Measurements from ENCODE around the gene SBK1. TPM values are rescaled to one million over a fixed set of nuclear protein-coding genes. Genes with fewer than 3 reads are reported as not detected.

Gene SBK1
- polyA plus RNA-seq, 1 donor from 2014 or later, result 0.68 TPM

DNA sequence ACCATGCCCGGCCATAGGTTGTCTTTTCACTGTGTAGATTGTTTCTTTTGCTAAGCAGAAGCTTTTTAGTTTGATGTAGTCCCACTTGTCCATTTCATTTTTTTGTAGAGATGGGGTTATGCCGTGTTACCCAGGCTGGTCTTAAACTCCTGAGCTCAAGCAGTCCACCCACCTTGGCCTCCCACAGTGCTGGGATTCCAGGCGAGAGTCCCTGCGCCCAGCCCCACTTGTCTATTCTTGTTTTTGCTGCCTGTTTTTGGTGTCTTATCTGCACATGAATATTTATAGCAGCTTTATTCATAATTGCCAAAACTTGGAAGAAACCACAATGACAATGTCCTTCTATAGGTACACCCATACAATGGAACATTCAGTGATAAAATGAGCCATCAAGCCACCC, 18.8 kb upstream of the SBK1 start:
- Mint-ChIP-seq H3K9me3 (peaks cover 0 to 3% (median 0%) of the 10 kb centered on the region in 3 donors), H3K27me3 (peaks cover 27% of the 10 kb centered on the region), H3K36me3 (peaks cover 2% of the 10 kb centered on the region), H3K27ac (no peak overlapping the region), H3K4me3 (no peak overlapping the region), H3K4me1 (peaks cover 5 to 11% (median 9%) of the 10 kb centered on the region in 3 donors)

DNA sequence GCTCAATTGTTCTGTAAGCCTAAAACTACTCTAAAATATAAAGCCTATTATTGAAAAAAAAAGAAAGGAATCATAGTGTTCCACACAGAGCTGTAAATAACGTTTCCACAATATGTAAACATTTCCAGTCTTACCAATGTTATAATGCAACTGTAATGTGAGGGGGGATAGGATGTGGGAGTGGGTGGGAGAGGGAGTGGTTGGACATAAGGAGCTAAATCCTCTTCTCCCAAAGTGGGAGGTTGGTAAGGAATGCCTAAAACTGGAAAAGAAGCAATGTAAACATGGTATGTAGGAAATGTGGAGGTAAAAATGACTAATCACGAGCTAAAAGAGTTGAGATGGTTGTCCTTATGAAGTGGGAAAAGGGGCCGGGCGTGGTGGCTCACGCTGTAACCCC, 17.6 kb upstream of the SBK1 start:
- Mint-ChIP-seq H3K27me3 (peaks cover 27% of the 10 kb centered on the region), H3K27ac (no peak overlapping the region), H3K4me1 (peaks cover 5 to 11% (median 9%) of the 10 kb centered on the region in 3 donors), H3K9me3 (peaks cover 0 to 3% (median 0%) of the 10 kb centered on the region in 3 donors), H3K4me3 (no peak overlapping the region), H3K36me3 (peaks cover 2% of the 10 kb centered on the region)

DNA sequence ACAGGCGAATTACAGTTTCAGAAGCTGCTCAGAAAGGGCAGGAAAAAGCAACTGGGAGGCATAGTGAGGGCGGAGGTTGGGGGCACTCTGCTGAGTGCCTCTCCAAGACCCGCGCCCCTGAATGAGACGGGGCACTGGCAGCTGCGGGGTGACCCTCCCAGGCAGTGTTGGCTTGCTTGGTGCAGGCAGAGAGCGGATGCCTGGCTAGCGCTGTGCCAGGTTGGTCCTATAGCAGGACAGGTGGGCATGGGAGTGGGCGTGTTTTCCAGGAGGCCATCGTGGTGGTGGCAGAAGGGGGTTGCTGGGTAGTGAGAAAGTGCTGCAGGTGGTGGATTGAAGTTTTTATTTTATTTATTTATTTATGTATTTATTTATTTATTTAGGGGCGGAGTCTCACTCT, 16.0 kb upstream of the SBK1 start:
- Mint-ChIP-seq H3K4me1 (peaks cover 5 to 11% (median 9%) of the 10 kb centered on the region in 3 donors), H3K9me3 (no peaks in the 10 kb centered on the region), H3K27me3 (peaks cover 25% of the 10 kb centered on the region), H3K4me3 (no peak overlapping the region), H3K36me3 (peaks cover 2% of the 10 kb centered on the region), H3K27ac (peak overlapping the region in 1 of 3 donors; percentile 78)

DNA sequence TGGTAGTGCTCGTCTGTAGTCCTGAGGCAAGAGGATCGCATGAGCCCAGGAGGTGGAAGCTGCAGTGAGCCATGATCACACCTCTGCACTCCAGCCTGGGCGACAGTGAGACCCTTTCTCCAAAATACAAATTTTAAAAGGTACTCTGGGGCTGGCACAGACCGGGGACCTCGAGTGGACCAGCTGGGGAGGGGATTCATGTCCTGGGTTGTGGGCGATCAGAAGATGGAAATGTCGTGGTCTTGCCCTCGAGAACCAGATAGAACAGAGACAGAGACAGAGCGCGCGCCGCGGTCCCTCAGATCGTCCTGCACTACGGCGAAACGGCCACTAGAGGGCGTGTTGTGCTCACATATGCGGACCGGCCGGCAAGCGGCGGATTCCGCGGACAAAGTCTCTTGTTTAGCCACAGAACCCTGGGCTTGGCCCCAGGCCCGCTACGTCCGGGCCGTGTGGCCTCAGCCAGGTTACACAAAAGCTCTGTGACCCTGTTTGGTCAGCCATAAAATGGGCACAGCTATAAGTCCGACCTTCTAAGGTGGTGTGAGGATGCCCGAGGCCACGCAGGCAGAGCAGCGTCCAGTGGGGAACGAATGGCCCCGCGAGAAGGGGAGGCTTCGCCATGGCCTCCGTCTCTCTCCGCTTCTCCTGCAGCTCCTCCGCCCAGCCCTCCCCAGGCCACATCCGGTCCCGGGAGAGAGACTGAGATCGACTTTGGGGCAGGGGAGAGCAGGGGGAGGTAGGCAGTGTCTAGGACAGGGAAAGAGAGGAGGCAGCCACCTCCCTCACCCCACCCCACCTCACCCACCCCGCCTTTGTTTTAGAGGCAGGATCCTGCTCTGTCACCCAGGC, 14.6 kb upstream of the SBK1 start:
- Mint-ChIP-seq H3K36me3 (peaks cover 2% of the 10 kb centered on the region), H3K4me1 (peaks cover 5 to 11% (median 9%) of the 10 kb centered on the region in 3 donors), H3K9me3 (no peaks in the 10 kb centered on the region), H3K27ac (peak overlapping the region; percentile 4 to 88 (median 12)), H3K27me3 (peaks cover 24% of the 10 kb centered on the region), H3K4me3 (peak overlapping the region in 3 of 4 donors; percentile 57 to 86 (median 75))

DNA sequence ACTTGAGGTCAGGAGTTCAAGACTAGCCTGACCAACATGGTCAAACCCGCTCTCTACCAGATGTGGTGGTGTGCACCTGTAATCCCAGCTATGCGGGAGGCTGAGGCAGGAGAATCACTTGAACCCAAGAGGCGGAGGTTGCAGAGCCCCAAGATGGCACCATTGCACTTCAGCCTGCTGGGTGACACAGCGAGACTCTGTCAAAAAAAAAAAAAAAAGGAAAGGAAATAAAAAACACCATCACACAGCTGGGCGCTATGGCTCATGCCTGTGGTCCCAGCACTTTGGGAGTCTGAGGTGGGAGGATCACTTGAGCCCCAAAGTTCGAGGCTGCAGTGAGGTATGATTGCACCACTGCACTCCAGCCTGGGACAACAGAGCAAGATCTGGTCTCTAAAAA, 13.3 kb upstream of the SBK1 start:
- H3K27me3 Mint-ChIP-seq, result peaks cover 18% of the 10 kb centered on the region
- peaks cover 5 to 11% (median 9%) of the 10 kb centered on the region in 3 donors for H3K4me1 Mint-ChIP-seq
- H3K9me3 Mint-ChIP-seq, result no peaks in the 10 kb centered on the region
- H3K4me3 Mint-ChIP-seq, result no peak overlapping the region
- peaks cover 2% of the 10 kb centered on the region for H3K36me3 Mint-ChIP-seq
- no peak overlapping the region for H3K27ac Mint-ChIP-seq

DNA sequence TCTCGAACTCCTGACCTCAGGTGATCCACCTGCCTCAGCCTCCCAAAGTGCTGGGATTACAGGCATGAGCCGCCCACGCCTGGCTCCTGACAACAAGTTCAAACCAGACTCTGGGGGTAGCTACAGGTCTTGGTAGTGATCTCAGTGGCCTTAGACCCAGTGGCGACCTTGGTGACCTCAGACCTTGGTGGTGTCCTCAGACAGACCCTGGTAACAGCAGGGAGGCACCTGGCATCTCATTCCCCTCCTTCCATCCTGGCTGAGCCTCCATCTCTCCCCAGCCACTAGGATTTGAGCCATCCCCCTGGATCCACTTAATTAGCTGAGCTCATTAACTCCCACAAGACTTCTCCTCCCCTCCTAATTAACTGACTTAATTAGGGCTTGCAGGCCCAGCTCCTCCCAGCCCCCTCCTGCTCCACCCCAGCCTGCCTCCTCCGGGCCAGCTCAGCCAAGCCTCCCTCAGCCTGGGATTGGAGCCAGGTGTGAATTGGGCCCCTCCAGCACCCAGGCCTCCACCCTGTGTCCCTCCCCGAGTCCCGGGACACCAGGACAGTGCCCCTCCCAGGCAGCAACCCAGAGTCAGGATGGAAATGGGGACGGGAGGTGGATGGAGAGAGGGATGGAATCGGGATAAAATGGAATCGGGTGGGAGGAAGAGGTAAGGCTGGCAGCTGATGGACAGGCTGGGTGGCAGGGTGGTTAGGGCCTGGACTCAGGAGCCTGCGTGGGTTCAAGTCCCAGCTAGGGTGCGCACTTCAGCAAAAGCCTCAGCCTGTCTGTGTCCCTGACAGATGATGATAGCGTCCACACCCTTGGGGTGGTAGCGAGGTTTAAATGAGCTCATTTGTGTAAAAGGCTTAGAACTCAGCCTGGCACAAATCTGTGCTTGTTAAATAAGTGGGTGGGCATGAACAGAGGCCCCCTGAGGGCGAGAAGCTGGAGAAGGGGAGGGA, 11.2 kb upstream of the SBK1 start:
- peak overlapping the region in 1 of 3 donors; percentile 53 for H3K27ac Mint-ChIP-seq
- no peak overlapping the region for H3K4me3 Mint-ChIP-seq
- no peaks in the 10 kb centered on the region for H3K9me3 Mint-ChIP-seq
- peaks cover 5% of the 10 kb centered on the region for H3K27me3 Mint-ChIP-seq
- H3K4me1 Mint-ChIP-seq, result peaks cover 5 to 11% (median 9%) of the 10 kb centered on the region in 3 donors
- H3K36me3 Mint-ChIP-seq, result peaks cover 1% of the 10 kb centered on the region

DNA sequence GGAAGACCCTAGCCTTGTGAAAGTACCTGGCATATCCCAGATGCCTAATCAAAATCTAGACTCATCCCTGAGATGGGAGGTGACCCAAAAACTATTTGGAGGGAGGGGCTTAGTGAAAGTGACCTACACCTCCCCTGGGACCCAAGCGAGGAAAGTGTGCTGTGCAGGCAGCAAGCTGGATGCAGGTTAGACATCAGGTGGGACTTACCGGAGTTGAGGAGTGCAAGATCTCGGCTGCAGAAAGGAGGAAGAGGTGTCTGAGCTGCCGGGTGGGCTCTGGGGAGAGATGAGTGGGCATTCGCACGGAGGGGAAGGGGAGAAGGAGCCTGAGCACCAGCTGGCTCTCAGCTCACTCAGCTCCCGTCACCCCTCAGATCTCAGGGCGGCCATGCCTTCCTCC, 10.3 kb upstream of the SBK1 start:
- H3K9me3 Mint-ChIP-seq, result no peaks in the 10 kb centered on the region
- H3K36me3 Mint-ChIP-seq, result peaks cover 1% of the 10 kb centered on the region
- H3K4me3 Mint-ChIP-seq, result no peak overlapping the region
- H3K27ac Mint-ChIP-seq, result no peak overlapping the region
- H3K27me3 Mint-ChIP-seq, result peaks cover 3% of the 10 kb centered on the region
- peaks cover 5 to 9% (median 8%) of the 10 kb centered on the region in 3 donors for H3K4me1 Mint-ChIP-seq

DNA sequence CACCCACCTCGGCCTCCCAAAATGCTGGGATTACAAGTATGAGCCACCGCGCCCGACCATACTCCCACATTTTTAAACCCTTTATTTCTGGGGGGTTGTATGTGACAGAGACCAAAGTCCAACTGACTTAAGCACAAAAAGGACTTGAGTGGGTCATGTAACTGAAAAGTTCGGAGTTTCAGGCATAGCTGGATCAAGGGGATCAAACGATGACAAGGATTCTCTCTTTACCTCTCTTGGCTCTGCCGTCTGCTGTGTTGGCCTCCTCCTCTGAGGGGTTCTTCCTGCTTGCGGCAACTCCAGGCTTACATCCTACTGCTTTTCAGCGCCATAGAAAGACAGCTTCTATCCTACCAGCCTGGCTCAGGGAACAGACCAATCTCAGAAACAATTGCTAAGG, 9.2 kb upstream of the SBK1 start:
- Mint-ChIP-seq H3K9me3 (no peaks in the 10 kb centered on the region), H3K27ac (no peak overlapping the region), H3K4me3 (no peak overlapping the region), H3K27me3 (no peaks in the 10 kb centered on the region), H3K4me1 (no peaks in the 10 kb centered on the region), H3K36me3 (no peaks in the 10 kb centered on the region)

DNA sequence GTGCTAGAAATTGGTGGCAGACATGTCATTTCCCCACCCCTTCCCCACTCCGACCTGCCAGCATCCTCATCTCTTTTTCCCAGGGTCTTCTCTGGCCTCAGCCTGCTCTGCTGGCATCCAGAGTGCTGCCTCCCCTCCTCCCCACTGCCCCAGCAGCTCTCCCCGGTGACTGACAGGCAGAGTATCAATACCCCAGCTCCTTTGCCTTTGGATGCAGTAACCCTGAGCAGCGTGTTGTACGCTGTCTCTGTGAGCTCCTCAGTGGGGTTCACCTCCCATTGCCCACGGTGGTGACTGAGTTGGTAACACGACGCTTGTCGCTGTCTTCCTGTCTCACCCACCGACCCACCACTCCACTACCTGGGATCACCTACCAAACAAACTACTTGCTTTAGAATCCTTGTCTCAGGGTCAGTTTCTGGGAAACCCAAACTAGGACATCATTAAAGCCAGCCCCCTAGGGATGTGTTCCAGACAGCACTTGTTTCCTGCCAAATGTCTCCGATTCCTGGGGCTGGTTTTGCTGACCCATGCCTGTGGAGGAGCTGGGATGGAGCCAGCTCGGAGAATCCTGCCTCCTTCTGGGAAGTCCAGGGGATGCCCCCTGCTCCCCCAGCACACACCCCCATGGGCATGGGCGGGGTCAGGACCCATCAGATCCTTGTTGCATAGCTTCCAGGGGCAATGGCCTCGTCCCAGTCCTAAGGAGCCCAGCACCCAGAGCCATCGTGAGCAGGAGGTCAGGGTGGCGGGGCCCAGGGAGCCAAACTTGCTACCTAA, 8.3 kb upstream of the SBK1 start:
- H3K4me1 Mint-ChIP-seq, result peaks cover 0 to under 1% (median under 1%) of the 10 kb centered on the region in 3 donors
- no peak overlapping the region for H3K4me3 Mint-ChIP-seq
- H3K27ac Mint-ChIP-seq, result no peak overlapping the region
- H3K9me3 Mint-ChIP-seq, result no peaks in the 10 kb centered on the region
- no peaks in the 10 kb centered on the region for H3K27me3 Mint-ChIP-seq
- no peaks in the 10 kb centered on the region for H3K36me3 Mint-ChIP-seq

DNA sequence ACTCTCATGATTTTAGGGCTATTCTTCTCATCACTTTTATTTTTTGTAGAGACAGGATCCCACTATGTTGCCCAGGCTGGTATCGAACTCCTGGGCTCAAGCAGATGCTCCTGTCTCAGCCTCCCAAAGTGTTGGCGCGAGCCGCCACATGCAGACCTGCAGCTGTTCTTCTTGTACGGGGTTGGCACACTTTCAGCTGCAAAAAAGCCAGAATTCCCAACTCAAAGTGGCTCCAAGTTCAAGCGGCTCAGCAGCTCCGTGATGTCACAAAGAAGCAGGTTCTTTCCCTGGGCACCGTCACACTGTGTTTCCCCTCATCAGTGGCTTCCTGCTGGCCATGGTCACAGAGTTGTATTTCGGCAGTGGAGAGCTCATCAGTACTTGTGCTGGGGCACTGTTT, 6.7 kb upstream of the SBK1 start:
- no peak overlapping the region for H3K4me3 Mint-ChIP-seq
- H3K27ac Mint-ChIP-seq, result peak overlapping the region in 1 of 3 donors; percentile 39
- H3K27me3 Mint-ChIP-seq, result no peaks in the 10 kb centered on the region
- H3K36me3 Mint-ChIP-seq, result no peaks in the 10 kb centered on the region
- H3K4me1 Mint-ChIP-seq, result peaks cover 0 to 4% (median 3%) of the 10 kb centered on the region in 3 donors
- no peaks in the 10 kb centered on the region for H3K9me3 Mint-ChIP-seq

DNA sequence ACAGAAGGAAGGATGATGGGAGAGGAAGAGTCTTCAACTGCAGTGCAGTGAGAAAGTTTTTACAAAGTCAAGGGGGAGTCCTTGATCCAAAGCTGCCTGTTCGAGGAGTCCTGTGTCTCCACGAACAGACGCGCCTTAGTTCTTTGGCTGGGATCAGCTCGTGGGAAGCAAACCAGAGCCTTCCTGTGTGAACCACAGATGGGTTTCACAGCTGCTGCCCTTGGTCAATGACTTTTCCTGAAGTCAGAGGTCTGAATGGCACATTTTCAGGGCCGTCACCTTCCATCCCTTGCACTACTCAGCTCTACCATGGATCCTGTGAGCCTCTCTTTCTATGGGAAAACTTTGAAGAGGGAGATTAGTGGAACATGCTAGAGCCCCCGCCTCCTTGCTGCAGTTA, 4.2 kb upstream of the SBK1 start:
- Mint-ChIP-seq H3K27ac (no peak overlapping the region), H3K27me3 (no peaks in the 10 kb centered on the region), H3K4me1 (peaks cover 0 to 10% (median 7%) of the 10 kb centered on the region in 3 donors), H3K36me3 (no peaks in the 10 kb centered on the region), H3K9me3 (no peaks in the 10 kb centered on the region), H3K4me3 (peak overlapping the region in 1 of 4 donors; percentile 20)

DNA sequence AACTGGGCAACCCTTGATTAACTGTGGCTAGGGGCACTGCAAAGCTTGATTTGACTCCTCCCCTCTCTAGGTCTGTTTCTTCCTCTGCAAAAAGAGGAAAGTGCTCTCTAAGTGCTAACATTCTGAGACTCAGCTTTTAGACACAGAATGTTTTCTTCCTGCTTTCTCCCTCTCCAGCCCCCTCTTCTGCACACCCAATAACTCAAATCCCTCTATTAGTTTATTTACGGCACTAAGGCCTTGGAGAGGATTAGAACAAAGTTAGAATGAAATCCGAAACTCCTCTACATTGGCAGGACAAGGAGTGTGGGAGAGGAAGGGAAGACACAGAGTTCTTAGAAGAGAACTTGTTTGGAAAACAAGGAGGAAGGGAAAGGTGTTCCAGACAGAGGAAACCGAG, 3.3 kb upstream of the SBK1 start:
- Mint-ChIP-seq H3K27me3 (no peaks in the 10 kb centered on the region), H3K4me3 (peak overlapping the region in 2 of 4 donors; percentile 10 to 13), H3K36me3 (no peaks in the 10 kb centered on the region), H3K4me1 (peaks cover 0 to 10% (median 8%) of the 10 kb centered on the region in 3 donors), H3K9me3 (no peaks in the 10 kb centered on the region), H3K27ac (peak overlapping the region in 1 of 3 donors; percentile 23)

DNA sequence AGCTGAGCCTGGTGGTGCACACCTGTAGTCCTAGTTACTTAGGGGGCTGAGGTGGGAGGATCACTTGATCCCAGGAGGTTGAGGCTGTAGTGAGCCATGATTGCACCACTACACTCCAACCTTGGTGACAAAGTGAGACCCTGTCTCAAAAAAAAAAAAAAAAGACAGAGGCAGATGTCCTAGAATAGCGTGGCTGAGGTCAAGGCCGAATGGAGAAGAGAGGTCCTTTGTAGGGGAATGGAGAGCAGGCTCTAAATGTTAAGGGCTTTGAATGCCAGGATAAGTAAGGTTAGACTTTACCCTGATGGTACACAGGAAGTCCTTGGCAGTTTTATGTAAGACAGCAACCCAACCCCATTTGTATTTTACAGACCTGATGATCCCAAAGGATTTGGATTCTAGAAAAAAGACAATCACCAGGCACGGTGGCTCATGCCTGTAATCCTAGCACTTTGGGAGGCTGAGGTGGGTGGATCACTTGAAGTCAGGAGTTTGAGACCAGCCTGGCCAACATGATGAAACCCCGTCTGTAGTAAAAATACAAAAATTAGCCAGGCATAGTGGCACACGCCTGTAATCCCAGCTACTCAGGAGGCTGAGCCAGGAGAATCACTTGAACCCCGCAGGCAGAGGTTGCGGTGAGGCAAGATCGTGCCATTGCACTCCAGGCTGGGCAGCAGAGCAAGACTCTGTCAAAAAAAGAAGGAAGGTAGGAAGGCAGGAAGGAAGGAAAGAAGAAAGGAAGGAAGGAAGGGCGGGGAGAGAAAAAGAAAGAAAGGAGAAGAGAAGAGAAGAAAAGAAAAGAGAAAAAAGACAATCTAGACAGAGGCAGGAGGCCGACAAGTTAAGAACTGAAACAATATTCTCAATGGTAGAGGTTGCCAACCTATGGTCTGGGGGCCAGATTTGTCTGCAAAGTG, 2.1 kb upstream of the SBK1 start:
- H3K27ac Mint-ChIP-seq, result peak overlapping the region in 1 of 3 donors; percentile 74

More for the DNA sequence above, 2.1 kb upstream of the SBK1 start:
- Mint-ChIP-seq H3K9me3 (no peaks in the 10 kb centered on the region), H3K27me3 (peaks cover 6% of the 10 kb centered on the region), H3K4me1 (peaks cover 0 to 10% (median 8%) of the 10 kb centered on the region in 3 donors), H3K36me3 (peaks cover 2% of the 10 kb centered on the region), H3K4me3 (peak overlapping the region in 2 of 4 donors; percentile 18 to 63)

Data from IgD-negative memory B cell (primary cell).